Right hindlimb (tissue), 1 donor: Measurements from ENCODE around the gene LRMDA.
"Not testable (repeated sequence)": the region's sequence is repeated elsewhere in the genome, so short reads cannot be mapped to it uniquely, and the experiment has no call there.

Experiments
- DNase-seq: peaks from one replicate; pipeline ENCODE4 v3.0.0-alpha.2; 2018

LRMDA gene

GRCh38 chr10:75617485-75618155 lies 186.2 kb downstream of the LRMDA start:
- no peak for DNase-seq

- no peak for DNase-seq
Measured at GRCh38 chr10:75619635-75620034, 188.2 kb downstream of the LRMDA start.

GRCh38 chr10:75620356-75620755 lies 188.9 kb downstream of the LRMDA start:
- no peak for DNase-seq

GRCh38 chr10:75621003-75621402 lies 189.6 kb downstream of the LRMDA start:
- DNase-seq, result not testable (repeated sequence)

- no peak for DNase-seq
Measured at GRCh38 chr10:75622503-75622902, 191.1 kb downstream of the LRMDA start.

GRCh38 chr10:75623310-75624093 lies 192.1 kb downstream of the LRMDA start:
- DNase-seq, result no peak

GRCh38 chr10:75624638-75625037 lies 193.2 kb downstream of the LRMDA start:
- DNase-seq, result no peak

GRCh38 chr10:75630746-75631145 lies 199.3 kb downstream of the LRMDA start:
- no peak for DNase-seq

- peak; percentile 45 for DNase-seq
Measured at GRCh38 chr10:75632805-75633462, 201.5 kb downstream of the LRMDA start.

GRCh38 chr10:75633568-75633967 lies 202.1 kb downstream of the LRMDA start:
- no peak for DNase-seq

GRCh38 chr10:75634947-75635346 lies 203.5 kb downstream of the LRMDA start:
- DNase-seq, result no peak

GRCh38 chr10:75638752-75639151 lies 207.3 kb downstream of the LRMDA start:
- no peak for DNase-seq

GRCh38 chr10:75639736-75640135 lies 208.3 kb downstream of the LRMDA start:
- no peak for DNase-seq

GRCh38 chr10:75640381-75640780 lies 209.0 kb downstream of the LRMDA start:
- DNase-seq, result no peak

- no peak for DNase-seq
Measured at GRCh38 chr10:75640803-75641202, 209.4 kb downstream of the LRMDA start.

- no peak for DNase-seq
Measured at GRCh38 chr10:75643405-75643804, 212.0 kb downstream of the LRMDA start.

GRCh38 chr10:75643944-75644692 lies 212.7 kb downstream of the LRMDA start:
- DNase-seq, result no peak

- no peak for DNase-seq
Measured at GRCh38 chr10:75645704-75646103, 214.3 kb downstream of the LRMDA start.

GRCh38 chr10:75646218-75646915 lies 214.9 kb downstream of the LRMDA start:
- no peak for DNase-seq

- DNase-seq, result no peak
Measured at GRCh38 chr10:75646916-75647315, 215.5 kb downstream of the LRMDA start.

- no peak for DNase-seq
Measured at GRCh38 chr10:75647675-75648074, 216.3 kb downstream of the LRMDA start.

- no peak for DNase-seq
Measured at GRCh38 chr10:75648351-75648750, 216.9 kb downstream of the LRMDA start.

GRCh38 chr10:75648854-75649253 lies 217.4 kb downstream of the LRMDA start:
- DNase-seq, result no peak
